ENCODE results near the gene KCNK17.

- peak; percentile 94 for TF ChIP-seq CTCF (IDR thresholded peaks at IDR 0.05; ENCODE audit: low read depth, low read length)
- TF ChIP-seq EZH2phosphoT487 (IDR thresholded peaks at IDR 0.05; ENCODE audit: low read depth), result no peak
These were observed 33.8 kb upstream of the KCNK17 start for GRCh38 chr6:39347906-39348585.

Measured in OCI-LY3 (cell line).